ENCODE data around the gene RAB17. TPM values are rescaled to one million over a fixed set of nuclear protein-coding genes. Genes with fewer than 3 reads are reported as not detected.

RAB17 gene
- total RNA-seq, 6 donors from 2014 or later: 44.5 to 262 (median 90.6) TPM

DNA sequence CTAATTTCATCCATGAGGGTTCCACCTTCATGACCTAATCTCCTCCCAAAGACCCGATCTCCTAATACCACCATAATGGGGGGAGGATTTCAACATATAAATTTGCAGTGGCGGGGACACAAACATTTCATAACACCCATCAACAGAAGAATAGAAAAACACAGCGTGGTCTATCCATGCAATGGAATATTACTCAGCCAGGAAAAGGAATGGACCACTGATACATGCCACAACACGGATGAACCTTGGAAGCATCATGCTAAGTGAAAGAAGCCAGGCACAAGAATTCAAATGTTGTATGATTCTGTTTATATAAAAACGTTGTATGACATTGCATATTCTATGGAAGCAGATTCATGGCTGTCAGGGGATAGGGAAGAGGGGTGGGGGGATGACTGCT is 21.5 kb downstream of the RAB17 start:
- peaks cover 3 to 10% (median 7%) of the 10 kb centered on the region in 4 donors for H3K4me1 ChIP-seq
- H3K27me3 ChIP-seq: no peaks in the 10 kb centered on the region
- TF ChIP-seq EP300 (IDR thresholded peaks at IDR 0.05): no peak
- no peaks in the 10 kb centered on the region for H3K9me3 ChIP-seq
- ATAC-seq (ENCODE audit: low FRiP score in 2 of 2): no peak
- DNase-seq: no peak
- no peak overlapping the region for H3K27ac ChIP-seq
- no peak overlapping the region for H3K4me3 ChIP-seq
- 89% methylated on average over 5 of the region's 5 CpGs for WGBS, 2 donors
- H3K36me3 ChIP-seq: no peaks in the 10 kb centered on the region

DNA sequence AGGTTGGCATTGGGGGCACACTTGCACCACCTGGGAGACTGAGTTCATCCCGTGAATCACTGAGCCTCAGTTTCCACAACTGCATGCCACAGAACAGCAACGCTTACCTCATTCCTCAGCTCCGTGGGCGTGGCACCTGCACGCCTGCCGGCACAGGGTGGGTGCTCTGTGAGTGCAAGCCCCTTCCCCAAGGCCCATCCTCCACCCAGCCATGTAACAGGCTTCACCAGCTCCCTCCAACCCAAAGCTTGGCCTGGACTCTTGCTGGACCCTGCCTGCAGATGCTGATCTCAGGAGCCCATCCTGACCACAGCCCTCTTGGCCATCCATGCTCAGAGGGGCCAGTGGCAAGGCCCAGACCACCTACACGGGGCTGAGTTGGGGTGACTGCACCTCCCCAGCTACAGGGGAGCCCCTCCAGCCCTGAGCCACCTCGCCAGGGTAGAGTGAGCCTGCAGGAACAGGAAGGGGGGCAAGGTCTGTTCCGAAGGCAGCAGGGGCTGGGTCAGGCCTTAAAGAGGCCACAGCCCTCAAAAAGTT is 22.3 kb downstream of the RAB17 start:
- Histone ChIP-seq H3K4me3 (no peak overlapping the region), H3K36me3 (no peaks in the 10 kb centered on the region), H3K27ac (no peak overlapping the region), H3K27me3 (no peaks in the 10 kb centered on the region), H3K4me1 (peaks cover 3 to 10% (median 7%) of the 10 kb centered on the region in 4 donors), H3K9me3 (no peaks in the 10 kb centered on the region)
- DNase-seq (no peak), ATAC-seq (ENCODE audit: low FRiP score in 2 of 2) (no peak)
- TF ChIP-seq EP300 (IDR thresholded peaks at IDR 0.05): no peak
- TF ChIP-seq, protein P1, sequence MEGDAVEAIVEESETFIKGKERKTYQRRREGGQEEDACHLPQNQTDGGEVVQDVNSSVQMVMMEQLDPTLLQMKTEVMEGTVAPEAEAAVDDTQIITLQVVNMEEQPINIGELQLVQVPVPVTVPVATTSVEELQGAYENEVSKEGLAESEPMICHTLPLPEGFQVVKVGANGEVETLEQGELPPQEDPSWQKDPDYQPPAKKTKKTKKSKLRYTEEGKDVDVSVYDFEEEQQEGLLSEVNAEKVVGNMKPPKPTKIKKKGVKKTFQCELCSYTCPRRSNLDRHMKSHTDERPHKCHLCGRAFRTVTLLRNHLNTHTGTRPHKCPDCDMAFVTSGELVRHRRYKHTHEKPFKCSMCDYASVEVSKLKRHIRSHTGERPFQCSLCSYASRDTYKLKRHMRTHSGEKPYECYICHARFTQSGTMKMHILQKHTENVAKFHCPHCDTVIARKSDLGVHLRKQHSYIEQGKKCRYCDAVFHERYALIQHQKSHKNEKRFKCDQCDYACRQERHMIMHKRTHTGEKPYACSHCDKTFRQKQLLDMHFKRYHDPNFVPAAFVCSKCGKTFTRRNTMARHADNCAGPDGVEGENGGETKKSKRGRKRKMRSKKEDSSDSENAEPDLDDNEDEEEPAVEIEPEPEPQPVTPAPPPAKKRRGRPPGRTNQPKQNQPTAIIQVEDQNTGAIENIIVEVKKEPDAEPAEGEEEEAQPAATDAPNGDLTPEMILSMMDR (IDR thresholded peaks at IDR 0.05): no peak
- no peak for TF ChIP-seq POLR2A (IDR thresholded peaks at IDR 0.05)
- TF ChIP-seq POLR2AphosphoS5 (IDR thresholded peaks at IDR 0.05): no peak
- WGBS, 2 donors: 73 to 86% methylated on average over 2 to 6 of the region's 9 CpGs

DNA sequence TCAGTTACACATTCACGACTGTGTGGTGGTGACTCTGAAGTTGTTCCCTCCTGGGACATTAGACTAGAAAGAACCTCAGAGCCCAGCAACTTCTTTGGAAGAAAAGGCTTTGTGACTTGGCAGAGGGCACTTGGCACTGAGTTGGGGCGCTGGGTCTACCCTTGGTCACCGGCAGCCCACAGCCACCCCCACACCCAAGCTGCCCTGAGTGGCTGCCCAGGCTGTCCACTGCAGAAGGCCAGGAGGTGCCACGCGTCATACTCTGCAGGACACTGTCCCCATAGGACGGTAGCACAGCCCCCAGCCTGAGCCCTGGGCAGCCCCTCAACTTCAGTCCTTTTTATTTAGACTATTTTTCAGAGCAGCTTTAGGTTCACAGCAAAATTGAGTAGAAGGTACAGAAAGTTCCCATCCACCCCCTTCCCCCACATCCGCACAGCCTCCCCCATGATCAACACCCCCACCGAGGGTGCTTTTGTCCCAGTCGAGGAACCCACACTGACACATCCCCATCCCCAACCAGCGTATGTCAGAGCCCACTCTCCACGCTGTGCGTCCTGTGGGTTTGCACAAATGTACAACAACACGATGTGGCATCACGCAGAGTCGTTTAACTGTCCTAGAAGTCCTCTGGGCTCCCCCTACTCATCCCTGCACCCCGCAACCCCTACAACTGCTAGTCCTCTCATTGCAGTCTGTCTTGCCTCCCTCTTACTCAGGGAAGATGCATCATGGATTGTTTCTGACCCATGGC is 23.1 kb downstream of the RAB17 start:
- ATAC-seq (ENCODE audit: low FRiP score in 2 of 2): no peak

DNA sequence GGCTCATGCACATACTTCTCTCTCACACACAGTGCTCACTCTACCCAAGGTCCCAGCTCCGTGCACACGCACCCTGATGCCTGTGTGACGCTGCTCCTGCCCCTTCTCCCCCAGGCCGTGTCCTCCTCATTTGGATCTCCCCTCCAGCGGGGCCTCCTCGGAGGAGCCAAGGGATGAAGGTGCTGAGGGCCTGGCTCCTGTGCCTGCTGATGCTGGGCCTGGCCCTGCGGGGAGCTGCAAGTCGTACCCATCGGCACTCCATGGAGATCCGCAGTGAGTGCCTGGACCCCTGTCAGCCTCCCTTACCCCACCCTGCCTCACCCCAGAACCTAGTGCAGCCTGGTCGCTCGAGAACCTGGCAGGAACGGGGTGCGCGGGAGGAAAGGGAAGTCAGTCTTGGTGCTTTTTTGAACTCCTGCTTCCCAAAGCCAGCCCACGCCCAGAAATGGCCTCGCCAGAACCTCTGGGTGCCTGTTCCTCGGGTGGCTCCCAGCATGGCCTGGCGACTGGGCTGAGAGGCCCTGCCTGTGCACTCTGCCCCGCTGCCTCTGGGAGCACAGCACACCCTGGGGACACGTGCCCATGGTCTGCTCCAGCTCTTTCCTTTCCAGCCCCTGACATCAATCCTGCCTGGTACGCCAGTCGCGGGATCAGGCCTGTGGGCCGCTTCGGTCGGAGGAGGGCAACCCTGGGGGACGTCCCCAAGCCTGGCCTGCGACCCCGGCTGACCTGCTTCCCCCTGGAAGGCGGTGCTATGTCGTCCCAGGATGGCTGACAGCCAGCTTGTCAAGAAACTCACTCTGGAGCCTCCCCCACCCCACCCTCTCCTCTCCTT is 23.9 kb downstream of the RAB17 start, which contains the start of gene PRLH:
PRLH (plus strand) TSS at position 174 of the 835 bp plus-strand sequence; CDS start at position 174, 0 bp downstream.
- H3K9me3 ChIP-seq: no peaks in the 10 kb centered on the region
- TF ChIP-seq, protein P1 (IDR thresholded peaks at IDR 0.05): no peak
- WGBS, 2 donors: 77 to 86% methylated on average over 17 to 32 of the region's 32 CpGs
- ATAC-seq (ENCODE audit: low FRiP score in 2 of 2): no peak
- no peak within 1 kb of the TSS for H3K4me3 ChIP-seq
- no peaks in the 10 kb centered on the region for H3K27me3 ChIP-seq
- no peak within 1 kb of the TSS for H3K27ac ChIP-seq
- H3K4me1 ChIP-seq: peaks cover 0 to 1% (median 0%) of the 10 kb centered on the region in 4 donors
- H3K36me3 ChIP-seq: no peaks in the 10 kb centered on the region
- no peak for DNase-seq

More for the DNA sequence above, 23.1 kb downstream of the RAB17 start:
- H3K4me1 ChIP-seq: peaks cover 3 to 10% (median 6%) of the 10 kb centered on the region in 4 donors
- DNase-seq: no peak
- no peak overlapping the region for H3K27ac ChIP-seq
- WGBS, 2 donors: 84 to 87% methylated on average over 14 to 16 of the region's 16 CpGs
- H3K9me3 ChIP-seq: no peaks in the 10 kb centered on the region
- no peaks in the 10 kb centered on the region for H3K36me3 ChIP-seq
- no peak overlapping the region for H3K4me3 ChIP-seq
- TF ChIP-seq POLR2A (IDR thresholded peaks at IDR 0.05): no peak
- no peak for TF ChIP-seq EP300 (IDR thresholded peaks at IDR 0.05)
- no peak for TF ChIP-seq POLR2AphosphoS5 (IDR thresholded peaks at IDR 0.05)
- TF ChIP-seq, protein P1 (IDR thresholded peaks at IDR 0.05): no peak
- no peaks in the 10 kb centered on the region for H3K27me3 ChIP-seq

DNA sequence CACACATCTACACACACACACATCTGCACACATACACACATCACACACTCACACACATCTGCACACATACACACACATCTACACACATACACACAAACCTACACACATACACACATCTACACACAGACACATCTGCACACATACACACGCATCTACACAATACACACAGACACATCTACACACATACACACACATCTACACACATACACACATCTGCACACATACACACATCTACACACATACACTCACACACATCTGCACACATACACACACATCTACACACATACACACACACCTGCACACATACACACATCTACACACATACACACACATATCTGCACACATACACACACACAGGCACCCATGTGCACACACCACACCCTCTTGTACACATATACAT is 24.6 kb downstream of the RAB17 start:
- no peak for ATAC-seq (ENCODE audit: low FRiP score in 2 of 2)
- WGBS, 2 donors: 89 to 96% methylated on average over 1 of the region's 1 CpG
- Histone ChIP-seq H3K27me3 (no peaks in the 10 kb centered on the region), H3K9me3 (no peaks in the 10 kb centered on the region), H3K36me3 (no peaks in the 10 kb centered on the region), H3K4me3 (no peak overlapping the region), H3K27ac (no peak overlapping the region), H3K4me1 (no peaks in the 10 kb centered on the region)
- TF ChIP-seq POLR2A (IDR thresholded peaks at IDR 0.05): no peak
- no peak for TF ChIP-seq POLR2AphosphoS5 (IDR thresholded peaks at IDR 0.05)
- TF ChIP-seq EP300 (IDR thresholded peaks at IDR 0.05): no peak
- TF ChIP-seq, protein P1 (IDR thresholded peaks at IDR 0.05): no peak
- DNase-seq: no peak
